GM19372 (cell line): ENCODE measurements around the gene NSD2.
"Not testable (repeated sequence)": the region's sequence is repeated elsewhere in the genome, so short reads cannot be mapped to it uniquely, and the experiment has no call there.

ENCODE experiments used
- ATAC-seq: cut with Tn5 transposase; IDR thresholded peaks from one replicate; pipeline ENCODE4 v1.9.1; 2021; ENCODE audit warnings: mild to moderate bottlenecking, low read depth, moderate library complexity; ENCODE audit not compliant: unreplicated experiment

The NSD2 gene

DNA sequence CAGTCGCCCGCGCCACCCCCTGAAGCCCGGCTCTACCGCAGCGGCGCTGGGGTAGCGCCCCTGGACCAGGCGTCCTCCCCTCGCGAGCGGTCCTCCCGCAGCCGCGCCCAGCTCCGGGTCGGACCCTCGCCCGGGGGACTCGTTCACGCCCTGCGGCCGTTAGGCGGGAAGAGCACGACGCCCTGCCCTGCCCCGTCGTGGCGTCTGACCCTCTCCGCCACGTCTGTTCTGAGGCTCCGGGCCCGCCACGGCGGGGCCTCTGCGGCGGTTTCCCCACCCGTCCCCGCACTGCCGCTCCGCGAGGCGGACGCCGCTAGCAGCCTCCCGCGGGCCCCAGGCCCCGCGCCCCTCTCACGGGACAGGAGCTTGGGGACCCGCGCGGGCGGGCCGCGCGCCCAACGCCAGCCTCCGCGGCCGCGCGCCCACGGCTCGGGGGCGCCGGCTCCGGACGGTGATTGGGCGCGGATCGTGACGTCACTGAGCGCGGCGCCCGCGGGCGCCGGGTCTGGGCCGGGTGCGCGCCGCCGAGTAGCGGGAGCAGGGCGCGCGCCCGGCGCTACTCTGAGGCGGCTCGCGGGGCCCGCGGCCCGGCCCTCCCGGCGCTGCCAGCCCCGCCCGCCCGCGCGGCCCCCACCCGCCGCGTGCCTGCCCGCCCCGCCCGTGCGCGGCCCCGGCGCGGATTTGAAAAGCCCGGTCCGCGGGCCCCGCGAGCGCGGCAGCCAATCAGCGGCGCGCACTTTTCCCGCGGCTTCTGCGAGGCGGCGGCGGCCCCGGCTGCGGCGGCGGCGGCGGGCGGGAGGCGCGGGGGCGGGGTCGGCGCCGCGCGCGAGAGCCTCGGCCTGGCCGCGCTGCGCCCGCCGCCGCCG is at the start of gene NSD2:
Gene NSD2 (plus strand): TSS at position 816 of the 866 bp plus-strand sequence. CDS start 29,262 bp downstream, outside the sequence.
- ATAC-seq = peak; percentile 56

- no peak for ATAC-seq
Observed at GRCh38 chr4:1821679-1822567, 49.3 kb upstream of the NSD2 start.

DNA sequence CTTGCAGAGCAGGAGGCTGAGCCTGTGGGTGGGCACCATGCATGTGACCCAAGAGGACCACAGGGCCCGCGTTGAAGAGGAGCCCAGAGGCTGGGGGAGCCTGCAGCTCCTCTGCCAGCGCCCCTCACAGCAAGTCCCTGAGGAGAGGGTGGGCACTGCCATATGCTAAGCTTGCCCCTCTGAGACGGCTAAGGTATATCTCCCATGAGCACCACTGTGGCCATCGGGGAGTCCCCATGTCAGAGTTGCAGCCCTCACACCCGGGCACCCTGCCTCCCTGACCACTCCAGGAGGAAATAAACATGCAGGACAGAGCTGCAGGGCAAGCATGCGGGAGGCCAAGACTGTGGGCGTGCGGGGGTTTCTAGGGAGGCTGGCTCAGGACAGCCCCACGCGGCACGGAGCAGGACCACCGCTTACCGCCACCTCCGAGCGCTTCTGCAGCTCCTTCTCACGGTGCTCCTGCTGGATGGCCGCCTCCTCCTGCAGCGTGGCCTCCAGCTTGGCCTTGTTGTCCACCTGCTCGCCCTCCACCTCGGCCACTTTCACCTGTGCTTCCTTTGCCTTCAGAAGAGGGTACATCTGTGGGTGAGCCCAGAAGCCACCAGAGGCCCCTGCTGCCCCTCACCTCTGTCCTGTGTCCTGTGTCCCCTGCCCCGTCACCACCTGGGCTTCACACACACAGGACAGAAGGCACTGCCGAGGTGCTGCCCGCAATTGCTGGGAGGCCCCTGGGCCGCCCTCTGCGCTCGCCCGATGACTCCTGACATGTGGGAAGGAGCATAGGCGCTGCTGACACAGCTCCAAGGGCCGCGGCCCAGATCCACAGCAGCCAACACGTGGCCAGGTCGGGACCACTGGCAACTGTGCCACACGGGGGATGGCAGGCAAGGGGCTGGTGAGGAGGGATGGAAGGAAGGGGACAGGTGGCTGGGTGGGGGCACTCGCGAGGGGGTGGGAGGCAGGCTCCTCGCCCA is 48.3 kb upstream of the NSD2 start:
- ATAC-seq = no peak

DNA sequence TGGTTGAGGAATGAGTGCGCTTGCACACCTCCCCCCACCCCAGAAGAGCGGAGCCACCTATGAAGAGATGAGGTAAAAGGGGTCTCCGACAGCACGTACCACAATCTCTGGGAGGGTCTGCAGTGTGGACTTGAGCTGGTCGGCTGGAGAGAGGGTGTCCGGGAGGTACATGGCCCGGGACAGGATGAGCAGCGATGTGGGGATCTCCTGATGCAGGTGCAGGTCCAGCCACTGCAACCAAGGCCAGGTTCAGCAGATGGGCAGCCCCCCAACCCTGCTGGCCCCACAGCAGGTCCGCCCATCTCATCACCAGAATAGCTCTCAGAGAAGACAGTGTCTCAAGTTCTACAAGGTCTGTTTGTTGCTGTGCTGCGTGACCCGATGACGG is 47.7 kb upstream of the NSD2 start:
- ATAC-seq = no peak

- ATAC-seq = no peak
Observed at GRCh38 chr4:1824746-1825145, 46.4 kb upstream of the NSD2 start.

GRCh38 chr4:1825326-1825725 is 45.9 kb upstream of the NSD2 start:
- ATAC-seq = no peak

- ATAC-seq = no peak
Observed at GRCh38 chr4:1826531-1827350, 44.5 kb upstream of the NSD2 start.

DNA sequence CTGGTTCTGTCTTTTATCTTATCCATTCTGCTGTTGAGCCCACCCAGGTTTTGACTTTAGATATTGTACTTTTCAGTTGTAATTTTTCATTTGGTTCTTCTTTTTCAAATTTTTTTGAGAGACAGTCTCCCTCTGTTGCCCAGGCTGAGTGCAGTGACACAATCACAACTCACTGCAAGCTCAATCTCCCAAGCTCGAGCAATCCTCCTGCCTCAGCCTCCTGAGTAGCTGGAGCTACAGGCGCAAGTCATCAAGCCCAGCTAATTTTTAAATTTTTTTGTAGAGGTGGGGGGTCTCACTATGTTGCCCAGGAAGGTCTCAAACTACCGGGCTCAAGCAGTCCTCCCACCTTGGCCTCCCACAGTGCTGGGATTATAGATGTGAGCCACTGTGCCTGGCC is 41.0 kb upstream of the NSD2 start:
- ATAC-seq = no peak

DNA sequence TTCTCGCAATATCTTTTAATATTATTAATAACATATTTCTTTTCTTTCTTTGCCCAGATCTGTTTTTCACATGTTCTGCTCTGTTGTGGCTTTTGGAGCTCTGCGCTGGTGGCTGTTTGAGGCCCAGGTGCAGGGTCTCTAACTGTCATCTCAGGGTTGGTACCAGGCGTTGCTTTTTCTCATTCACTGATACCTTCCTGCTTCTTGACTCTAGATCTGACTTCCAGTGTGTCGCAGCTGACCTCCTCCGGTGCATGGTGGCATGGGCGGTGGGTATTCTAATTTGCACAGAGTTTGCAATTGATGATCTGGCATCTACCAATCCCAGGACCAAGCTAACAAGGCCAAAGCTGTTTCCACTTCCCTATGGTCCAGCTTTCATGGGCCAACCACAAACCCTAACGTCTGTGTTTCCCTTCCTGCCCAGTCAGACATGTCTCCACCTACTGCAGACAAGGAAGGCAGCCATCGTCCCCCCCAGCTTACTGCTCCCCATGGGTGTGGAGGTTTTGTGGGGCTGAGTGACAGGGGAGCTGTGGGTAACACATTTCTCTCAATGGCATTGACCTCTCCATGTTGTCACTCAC is 40.5 kb upstream of the NSD2 start:
- ATAC-seq = no peak

DNA sequence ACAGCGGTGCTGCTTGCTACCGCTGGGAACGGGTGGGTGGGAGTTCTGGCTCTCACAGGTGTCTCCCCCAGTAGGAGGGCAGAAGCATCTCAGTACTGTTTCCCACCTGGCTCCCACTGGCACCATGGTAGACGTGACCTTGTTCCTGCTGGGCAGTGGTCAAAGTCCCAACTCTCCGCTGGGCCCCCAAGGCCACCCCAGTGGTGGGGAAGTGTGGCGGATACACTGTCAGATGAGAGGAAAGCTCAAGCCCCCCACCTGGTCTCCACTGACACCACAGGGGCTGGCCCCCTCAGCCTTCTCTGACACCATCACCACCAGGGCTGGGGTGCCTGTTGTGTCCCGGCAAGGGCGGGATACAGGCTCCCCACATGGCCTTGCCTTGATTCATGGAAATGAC is 39.9 kb upstream of the NSD2 start:
- no peak for ATAC-seq

GRCh38 chr4:1832690-1833089 is 38.5 kb upstream of the NSD2 start:
- ATAC-seq = no peak

DNA sequence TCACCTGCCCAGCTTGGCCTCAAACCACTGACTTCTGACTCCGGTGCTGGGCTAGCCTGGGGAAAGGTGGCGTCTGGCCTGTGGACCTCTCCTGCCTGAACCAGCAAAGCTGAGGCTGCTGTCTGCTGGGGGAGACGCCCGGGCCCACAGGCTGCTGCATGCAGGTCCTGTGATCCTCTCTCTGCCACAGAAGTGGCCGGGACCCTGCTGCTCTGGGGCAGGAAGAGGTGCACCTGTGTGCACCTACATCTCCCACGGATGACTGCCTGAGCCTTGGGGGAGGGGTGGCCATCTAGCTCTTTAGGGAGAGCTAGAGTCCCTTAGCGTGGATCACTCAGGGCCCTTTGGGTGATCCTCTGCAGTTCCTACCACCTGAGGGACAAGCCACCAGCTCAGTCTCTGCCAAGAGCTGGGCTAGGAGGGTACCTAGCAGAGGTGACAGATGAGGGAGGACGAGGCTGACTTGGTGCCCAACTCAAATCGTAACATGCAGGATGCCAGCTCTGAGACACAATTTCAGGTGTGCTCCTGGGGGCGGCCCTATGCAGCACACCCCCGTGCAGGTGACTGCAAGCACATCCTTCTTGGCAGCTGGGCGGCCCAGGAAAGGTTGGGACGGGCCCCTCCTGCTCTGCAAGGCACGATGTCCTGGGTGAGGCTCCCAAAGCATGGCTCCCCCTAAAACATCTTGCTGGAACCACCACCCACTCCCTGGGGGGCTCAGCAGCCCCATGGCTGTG is 37.7 kb upstream of the NSD2 start:
- ATAC-seq = no peak

- ATAC-seq = no peak
Observed at GRCh38 chr4:1834047-1834775, 37.0 kb upstream of the NSD2 start.

DNA sequence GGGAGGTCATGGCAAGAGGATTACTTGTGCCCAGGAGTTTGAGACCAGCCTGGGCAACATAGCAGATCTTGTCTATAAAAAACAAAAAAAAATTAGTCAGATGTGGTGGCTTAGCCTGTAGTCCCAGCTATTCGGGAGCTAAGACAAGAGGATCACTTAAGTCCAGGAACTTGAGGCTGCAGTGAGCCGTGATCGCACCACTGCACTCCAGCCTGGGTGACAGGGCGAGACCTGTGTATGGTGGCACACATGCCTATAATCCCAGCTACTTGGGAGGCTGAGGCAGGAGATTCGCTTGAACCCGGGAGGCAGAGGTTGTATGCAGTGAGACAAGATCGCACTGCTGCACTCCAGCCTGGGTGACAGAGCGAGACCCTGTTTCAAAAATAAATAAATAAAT is 35.4 kb upstream of the NSD2 start:
- not testable (repeated sequence) for ATAC-seq

- no peak for ATAC-seq
Observed at GRCh38 chr4:1836650-1837049, 34.5 kb upstream of the NSD2 start.

- ATAC-seq = no peak
Observed at GRCh38 chr4:1837069-1837468, 34.1 kb upstream of the NSD2 start.

GRCh38 chr4:1839282-1839681 is 31.9 kb upstream of the NSD2 start:
- ATAC-seq = no peak
